AG04450 (cell line): ENCODE measurements around the gene SNED1. TPM values are rescaled to one million over a fixed set of nuclear protein-coding genes. Genes with fewer than 3 reads are reported as not detected.

Source experiments
- CTCF ChIA-PET: fragments of 300-600, 350-600 bp; formaldehyde crosslinking; extraction: SDS; loops from one replicate; lab custom pipeline; 2022; ENCODE audit warnings: antibody characterized with exemption, inconsistent platforms; lab: Charles Lee
- POLR2A ChIA-PET: fragments of 350-600 bp; formaldehyde crosslinking; extraction: SDS; loops from one replicate; lab custom pipeline; 2021; ENCODE audit warnings: antibody characterized with exemption, inconsistent platforms; lab: Yijun Ruan, JAX
- DNase-seq: peaks from one replicate; pipeline ENCODE4 v3.0.0-alpha.2; 2011; ENCODE audit warnings: low read depth, low spot score
- H3K27ac ChIP-seq: one replicate; pipeline ENCODE4 v1.5.1; 2012; ENCODE audit warnings: low read depth, low read length, control low read depth
- H3K27me3 ChIP-seq: one replicate; pipeline ENCODE4 v1.6.0; 2012; ENCODE audit warnings: low read length; ENCODE audit not compliant: control insufficient read depth, insufficient read depth
- H3K4me3 ChIP-seq: 2 replicates; pipeline ENCODE4 v1.5.1; 2011; ENCODE audit warnings: mild to moderate bottlenecking, low read depth, low read length, control low read depth
- H3K9me3 ChIP-seq: 2 replicates; pipeline ENCODE4 v1.5.1; 2012; ENCODE audit warnings: low read length; ENCODE audit not compliant: control insufficient read depth, insufficient read depth
- polyA plus RNA-seq: library from polyadenylated mRNA; depleted of rRNA; stranded (reverse); fragments of >200 nt; gene quantifications from 2 replicates; pipeline ENCODE4 v1.2.3, GENCODE V29; 2011
- TF ChIP-seq, protein P1 (sequence below): IDR thresholded peaks from 2 replicates; pipeline ENCODE4 v1.5.1; 2011; ENCODE audit warnings: low read depth, low read length, control low read depth, inconsistent platforms

Gene SNED1
- polyA plus RNA-seq, 1 experiment: 1.6 TPM

DNA sequence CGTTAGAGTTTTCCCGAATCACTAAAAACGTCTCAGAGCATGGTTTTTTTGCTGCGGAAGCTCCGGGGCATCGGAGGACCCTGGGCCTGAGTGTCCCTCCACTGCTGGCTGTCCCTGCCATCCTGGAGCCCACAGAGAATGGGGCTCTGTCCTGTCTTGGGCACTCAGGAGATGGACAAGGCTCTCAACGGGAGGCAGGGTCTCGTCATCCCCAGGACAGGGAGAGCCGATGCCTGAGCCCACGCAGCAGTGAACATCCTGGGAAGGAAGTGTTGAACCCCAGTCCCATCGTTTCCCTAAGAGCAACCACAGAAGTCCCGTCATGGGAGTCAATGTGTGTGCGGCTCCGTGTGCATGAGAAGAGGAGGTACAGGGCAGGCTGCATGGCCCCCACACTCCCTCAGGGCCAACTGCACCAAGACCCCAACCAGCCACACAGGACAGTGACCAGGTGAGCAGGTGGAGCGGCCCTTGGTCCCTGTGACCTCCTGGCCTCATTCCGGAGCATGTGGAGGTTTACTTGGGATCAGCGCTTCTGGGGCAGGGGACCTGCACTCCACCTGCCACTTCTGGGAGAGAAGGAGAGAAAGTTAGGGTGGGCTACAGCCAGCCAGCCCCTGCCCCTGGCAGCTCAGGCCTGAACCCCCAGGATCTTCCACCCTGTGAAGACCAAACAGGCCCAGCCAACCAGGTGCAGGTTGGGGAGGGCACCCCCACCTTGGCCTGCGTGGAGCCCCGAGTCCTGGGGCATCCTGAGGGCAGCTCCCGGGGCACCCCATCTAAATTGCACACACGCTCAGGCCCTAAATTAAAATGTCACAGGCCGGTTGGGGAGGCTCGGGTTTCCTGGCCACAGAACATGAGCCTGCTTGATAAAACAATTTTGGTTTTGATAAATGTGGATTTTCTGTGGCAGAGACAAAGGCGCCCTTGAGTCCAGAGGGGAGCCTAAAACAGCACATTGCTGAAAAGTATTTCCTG lies 3.1 kb upstream of the SNED1 start:
- H3K27ac ChIP-seq: no peak overlapping the region
- CTCF ChIA-PET: no interaction called here

DNA sequence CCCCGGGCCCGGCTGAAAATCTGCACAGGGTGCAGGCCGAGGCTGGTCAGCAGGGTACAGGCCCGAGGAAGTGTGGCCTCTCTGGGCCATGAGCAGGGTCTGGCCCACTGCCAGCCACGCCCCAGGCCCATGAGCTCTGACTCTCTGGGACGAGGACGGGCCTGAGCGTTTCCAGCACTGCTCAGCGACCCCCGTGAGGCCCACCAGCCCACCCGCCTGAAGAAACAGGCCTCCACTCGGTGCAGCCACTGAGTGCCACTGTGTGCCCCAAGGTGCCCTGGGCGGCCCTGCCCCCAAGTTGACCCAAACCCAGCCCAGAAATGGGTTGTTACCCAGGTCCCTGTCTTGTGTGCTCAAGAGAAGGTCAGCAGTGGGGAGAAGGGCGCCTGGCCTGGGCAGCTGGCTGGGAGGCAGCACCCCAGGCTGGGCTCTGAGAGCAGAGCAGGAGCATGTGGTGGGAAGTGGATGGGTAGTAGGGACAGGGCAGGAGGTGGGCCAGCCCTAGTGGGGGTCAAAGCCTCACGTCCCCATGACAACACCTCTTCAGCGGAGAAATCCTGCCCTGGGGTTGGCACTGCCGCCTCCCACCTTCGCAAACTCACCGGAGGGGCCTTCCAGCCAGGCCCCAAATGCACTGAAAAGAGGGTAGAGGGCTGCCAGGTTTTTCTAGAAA lies 2.1 kb upstream of the SNED1 start:
- H3K4me3 ChIP-seq: no peak overlapping the region
- CTCF ChIA-PET: no interaction called here
- TF ChIP-seq, protein P1, sequence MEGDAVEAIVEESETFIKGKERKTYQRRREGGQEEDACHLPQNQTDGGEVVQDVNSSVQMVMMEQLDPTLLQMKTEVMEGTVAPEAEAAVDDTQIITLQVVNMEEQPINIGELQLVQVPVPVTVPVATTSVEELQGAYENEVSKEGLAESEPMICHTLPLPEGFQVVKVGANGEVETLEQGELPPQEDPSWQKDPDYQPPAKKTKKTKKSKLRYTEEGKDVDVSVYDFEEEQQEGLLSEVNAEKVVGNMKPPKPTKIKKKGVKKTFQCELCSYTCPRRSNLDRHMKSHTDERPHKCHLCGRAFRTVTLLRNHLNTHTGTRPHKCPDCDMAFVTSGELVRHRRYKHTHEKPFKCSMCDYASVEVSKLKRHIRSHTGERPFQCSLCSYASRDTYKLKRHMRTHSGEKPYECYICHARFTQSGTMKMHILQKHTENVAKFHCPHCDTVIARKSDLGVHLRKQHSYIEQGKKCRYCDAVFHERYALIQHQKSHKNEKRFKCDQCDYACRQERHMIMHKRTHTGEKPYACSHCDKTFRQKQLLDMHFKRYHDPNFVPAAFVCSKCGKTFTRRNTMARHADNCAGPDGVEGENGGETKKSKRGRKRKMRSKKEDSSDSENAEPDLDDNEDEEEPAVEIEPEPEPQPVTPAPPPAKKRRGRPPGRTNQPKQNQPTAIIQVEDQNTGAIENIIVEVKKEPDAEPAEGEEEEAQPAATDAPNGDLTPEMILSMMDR: no peak
- POLR2A ChIA-PET: no interaction called here
- no peak overlapping the region for H3K27ac ChIP-seq
- DNase-seq: no peak
- no peaks in the 10 kb centered on the region; the same call in 1 of the 2 replicates for H3K9me3 ChIP-seq
- no peaks in the 10 kb centered on the region for H3K27me3 ChIP-seq

More for the DNA sequence above, 3.1 kb upstream of the SNED1 start:
- Histone ChIP-seq H3K4me3 (no peak overlapping the region), H3K27me3 (no peaks in the 10 kb centered on the region), H3K9me3 (no peaks in the 10 kb centered on the region)
- POLR2A ChIA-PET: no interaction called here
- no peak for DNase-seq
- TF ChIP-seq, protein P1: no peak

DNA sequence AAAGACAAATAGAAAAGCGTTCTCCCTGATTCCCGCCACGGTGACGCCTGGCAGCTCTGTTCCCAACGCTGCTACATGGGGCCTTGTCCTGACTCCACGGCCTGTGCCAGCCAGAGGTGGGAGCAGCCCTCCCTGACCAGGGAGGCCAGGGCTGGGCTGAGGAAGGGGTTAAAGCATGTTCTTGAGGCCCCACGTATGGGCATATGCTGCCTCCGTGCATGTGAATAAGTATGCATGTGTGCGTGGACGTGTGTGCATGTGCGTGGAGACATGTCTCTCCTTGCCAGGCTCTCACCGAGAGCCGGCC lies 1.6 kb upstream of the SNED1 start:
- Histone ChIP-seq H3K27ac (no peak overlapping the region), H3K9me3 (no peaks in the 10 kb centered on the region; the same call in 1 of the 2 replicates), H3K4me3 (no peak overlapping the region), H3K27me3 (no peaks in the 10 kb centered on the region)
- CTCF ChIA-PET: no interaction called here
- POLR2A ChIA-PET: no interaction called here
- no peak for DNase-seq
- TF ChIP-seq, protein P1: no peak

DNA sequence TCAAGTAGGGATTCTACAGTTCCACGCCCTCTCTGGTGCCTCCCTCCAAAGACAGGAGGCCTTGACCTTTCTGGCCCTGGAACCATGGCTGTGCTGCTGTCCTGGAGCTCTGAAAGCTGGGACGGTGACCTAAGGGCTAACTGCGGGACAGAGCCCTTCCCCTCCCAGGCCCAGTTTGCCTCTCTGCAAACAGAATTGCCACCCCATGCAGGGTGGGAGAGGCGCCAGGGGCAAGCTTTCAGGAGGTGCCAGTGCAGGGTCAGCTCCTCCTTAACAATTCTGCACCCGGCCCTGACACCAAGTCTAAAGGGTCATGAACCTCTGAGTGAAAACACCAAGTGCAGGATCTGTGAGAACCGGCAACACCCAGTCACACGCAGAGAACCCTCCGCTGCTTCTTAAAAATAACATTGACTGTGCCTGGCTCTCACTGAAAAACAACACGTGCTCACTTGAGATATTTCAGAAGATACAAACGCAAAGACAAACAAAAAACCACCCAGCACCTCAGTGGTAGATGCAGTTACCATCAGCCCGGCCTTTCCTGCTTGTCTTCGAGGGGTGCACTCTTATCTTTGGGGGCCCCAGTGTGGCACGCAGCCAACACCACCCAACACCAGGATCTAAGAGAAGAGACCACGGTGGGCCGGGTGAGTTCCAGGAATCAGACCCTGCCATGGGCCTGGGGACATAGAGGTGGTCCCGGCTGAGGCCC lies 1.1 kb upstream of the SNED1 start:
- no peak overlapping the region for H3K4me3 ChIP-seq
- ChIA-PET CTCF (no interaction called here), POLR2A (no interaction called here)
- peaks cover 1% of the 10 kb centered on the region; the same call in 1 of the 2 replicates for H3K9me3 ChIP-seq
- no peaks in the 10 kb centered on the region for H3K27me3 ChIP-seq
- TF ChIP-seq, protein P1: no peak
- H3K27ac ChIP-seq: no peak overlapping the region
- no peak for DNase-seq
